Neuronal stem cell (in vitro differentiated cells): ENCODE measurements around the gene C4A.

Experiments used
- DNase-seq: peaks from one replicate; pipeline ENCODE4 v3.0.0-alpha.2; 2013; ENCODE audit warnings: low spot score
- H2AFZ ChIP-seq: one replicate; pipeline ENCODE4 v1.6.1; 2013; ENCODE audit warnings: mild to moderate bottlenecking, low read length, inconsistent platforms
- H2AK5ac ChIP-seq: 2 replicates; pipeline ENCODE4 v1.6.1; 2013; ENCODE audit warnings: low read depth, mild to moderate bottlenecking, inconsistent platforms, low read length, moderate library complexity, mixed read lengths
- H2BK120ac ChIP-seq: 2 replicates; pipeline ENCODE4 v1.6.1; 2013; ENCODE audit warnings: low read depth, mild to moderate bottlenecking, inconsistent platforms, low read length, moderate library complexity, mixed read lengths
- H2BK12ac ChIP-seq: one replicate; pipeline ENCODE4 v1.6.1; 2013; ENCODE audit warnings: low read length, inconsistent platforms
- H2BK15ac ChIP-seq: 2 replicates; pipeline ENCODE4 v1.6.1; 2013; ENCODE audit warnings: mild to moderate bottlenecking, low read length, inconsistent platforms, mixed read lengths
- H2BK5ac ChIP-seq: one replicate; pipeline ENCODE4 v1.6.1; 2013; ENCODE audit warnings: inconsistent platforms, mild to moderate bottlenecking, low read length, moderate library complexity
- H3K14ac ChIP-seq: one replicate; pipeline ENCODE4 v1.6.1; 2013; ENCODE audit warnings: low read length, inconsistent platforms
- H3K18ac ChIP-seq: 2 replicates; pipeline ENCODE4 v1.6.1; 2013; ENCODE audit warnings: low read length, inconsistent platforms
- H3K23ac ChIP-seq: 2 replicates; pipeline ENCODE4 v1.6.1; 2013; ENCODE audit warnings: low read depth, mild to moderate bottlenecking, mixed read lengths, low read length, inconsistent platforms; ENCODE audit not compliant: poor library complexity
- H3K27ac ChIP-seq: replicated peaks from 3 replicates; pipeline ENCODE4 v1.5.1; 2013; ENCODE audit warnings: low read length, inconsistent platforms
- H3K27me3 ChIP-seq, 3 experiments: 2 replicates each; pipeline ENCODE4 v1.6.1; 2013; ENCODE audit warnings: low read length in 3 of 3, mild to moderate bottlenecking in 2 of 3, inconsistent platforms in 1 of 3, low read depth in 1 of 3, mixed read lengths in 1 of 3, moderate library complexity in 1 of 3; ENCODE audit not compliant: control insufficient read depth in 3 of 3, insufficient read depth in 3 of 3
- H3K36me3 ChIP-seq, 2 donors: replicated peaks in 1 of 2; 2 replicates each; pipeline ENCODE4 v1.6.1; 2013; ENCODE audit warnings: low read length in 2 of 2; ENCODE audit not compliant: control insufficient read depth in 2 of 2, insufficient read depth in 2 of 2
- H3K4ac ChIP-seq: 2 replicates; pipeline ENCODE4 v1.6.1; 2013; ENCODE audit warnings: inconsistent platforms, mild to moderate bottlenecking, low read length, moderate library complexity
- H3K4me1 ChIP-seq, 2 donors: 1 replicate in 1 of 2; 2 replicates in 1 of 2; pipeline ENCODE4 v1.6.1; 2013; ENCODE audit warnings: low read length in 2 of 2, low read depth in 1 of 2; ENCODE audit not compliant: control insufficient read depth in 2 of 2, insufficient read depth in 1 of 2
- H3K4me2 ChIP-seq: one replicate; pipeline ENCODE4 v1.6.1; 2013; ENCODE audit warnings: mild to moderate bottlenecking, low read length, inconsistent platforms; ENCODE audit not compliant: insufficient read depth, poor library complexity, severe bottlenecking
- H3K4me3 ChIP-seq, 2 donors: 2 replicates each; pipeline ENCODE4 v1.5.1; 2013; ENCODE audit warnings: low read length in 2 of 2, mild to moderate bottlenecking in 2 of 2, inconsistent platforms in 1 of 2, moderate library complexity in 1 of 2
- H3K79me1 ChIP-seq: one replicate; pipeline ENCODE4 v1.6.1; 2013; ENCODE audit warnings: low read depth, mild to moderate bottlenecking, inconsistent platforms, low read length, moderate library complexity
- H3K9ac ChIP-seq: one replicate; pipeline ENCODE4 v1.6.1; 2013; ENCODE audit warnings: mild to moderate bottlenecking, low read depth, low read length, inconsistent platforms; ENCODE audit not compliant: poor library complexity
- H3K9me3 ChIP-seq, 2 donors: replicated peaks in 1 of 2; 2 replicates each; pipeline versions ENCODE3 to v1.6.1; 2013; ENCODE audit warnings: low read length in 2 of 2, mild to moderate bottlenecking in 2 of 2, inconsistent platforms in 1 of 2, low read depth in 1 of 2, mixed read lengths in 1 of 2, moderate library complexity in 1 of 2; ENCODE audit not compliant: control insufficient read depth in 2 of 2, insufficient read depth in 1 of 2
- H4K8ac ChIP-seq: one replicate; pipeline ENCODE4 v1.6.1; 2013; ENCODE audit warnings: low read depth, mild to moderate bottlenecking, inconsistent platforms, low read length, moderate library complexity
- H4K91ac ChIP-seq: one replicate; pipeline ENCODE4 v1.6.1; 2013; ENCODE audit warnings: low read length, low read depth, mild to moderate bottlenecking, inconsistent platforms; ENCODE audit not compliant: poor library complexity
- WGBS, 2 donors: extraction: QIAGEN DNeasy Blood & Tissue Kit; methylation state at CpG; one replicate each; pipeline ENCODE4 v1.1.7; 2013; ENCODE audit warnings: missing lambda C conversion rate in 2 of 2, mixed read lengths in 1 of 2; ENCODE audit not compliant: insufficient read length in 2 of 2, insufficient replicate concordance in 1 of 2; ENCODE audit errors: extremely low coverage in 2 of 2; 5-methylcytosine and 5-hydroxymethylcytosine counted together

C4A gene

GRCh38 chr6:31952890-31953289 is 29.0 kb upstream of the C4A start:
- no peak for DNase-seq
- no peak overlapping the region for H2BK12ac ChIP-seq
- no peak overlapping the region for H2AK5ac ChIP-seq
- no peak overlapping the region for H3K23ac ChIP-seq
- H4K91ac ChIP-seq, result no peak overlapping the region
- H3K4me3 ChIP-seq, result no peak overlapping the region
- no peak overlapping the region for H2BK5ac ChIP-seq
- no CpG with 5 or more reads among the region's 5 CpGs for WGBS, 2 donors
- no peak overlapping the region for H3K4me2 ChIP-seq
- no peak overlapping the region for H2BK15ac ChIP-seq
- H3K4ac ChIP-seq, result no peak overlapping the region
- H3K36me3 ChIP-seq, result peaks cover 43 to 72% of the 10 kb centered on the region in 2 donors
- no peak overlapping the region for H3K18ac ChIP-seq
- no peak overlapping the region for H3K14ac ChIP-seq
- no peak overlapping the region for H4K8ac ChIP-seq
- no peaks in the 10 kb centered on the region for H3K79me1 ChIP-seq
- no peak overlapping the region for H2BK120ac ChIP-seq
- no peak overlapping the region for H3K9ac ChIP-seq
- H3K27ac ChIP-seq, result peak overlapping the region; percentile 9
- no peaks in the 10 kb centered on the region for H3K27me3 ChIP-seq
- peaks cover 2% of the 10 kb centered on the region in 2 donors for H3K4me1 ChIP-seq
- H2AFZ ChIP-seq, result no peak overlapping the region
- no peaks in the 10 kb centered on the region for H3K9me3 ChIP-seq

GRCh38 chr6:31954511-31954910 is 27.3 kb upstream of the C4A start:
- Histone ChIP-seq H3K18ac (no peak overlapping the region), H2AFZ (no peak overlapping the region), H3K4me2 (no peak overlapping the region), H3K36me3 (peaks cover 43 to 72% of the 10 kb centered on the region in 2 donors), H3K9ac (no peak overlapping the region), H3K23ac (no peak overlapping the region), H2BK120ac (no peak overlapping the region), H3K27me3 (no peaks in the 10 kb centered on the region), H3K9me3 (no peaks in the 10 kb centered on the region), H2BK15ac (no peak overlapping the region), H4K91ac (no peak overlapping the region), H2BK5ac (no peak overlapping the region), H3K4me1 (peaks cover 9 to 10% of the 10 kb centered on the region in 2 donors), H3K27ac (no peak overlapping the region), H2BK12ac (no peak overlapping the region), H2AK5ac (no peak overlapping the region), H3K4me3 (no peak overlapping the region), H4K8ac (no peak overlapping the region), H3K79me1 (peaks cover 8% of the 10 kb centered on the region), H3K14ac (no peak overlapping the region), H3K4ac (no peak overlapping the region)
- no CpG with 5 or more reads among the region's 28 CpGs for WGBS, 2 donors
- DNase-seq, result no peak

GRCh38 chr6:31956796-31957195 is 25.1 kb upstream of the C4A start:
- Histone ChIP-seq H3K4me3 (peak overlapping the region in 1 of 2 donors; percentile 23), H3K23ac (no peak overlapping the region), H3K27me3 (no peaks in the 10 kb centered on the region), H2BK5ac (no peak overlapping the region), H2BK15ac (no peak overlapping the region), H2BK120ac (no peak overlapping the region), H2BK12ac (no peak overlapping the region), H3K4ac (no peak overlapping the region), H2AK5ac (no peak overlapping the region), H3K9ac (no peak overlapping the region), H3K36me3 (peaks cover 43 to 72% of the 10 kb centered on the region in 2 donors), H3K18ac (no peak overlapping the region), H3K9me3 (no peaks in the 10 kb centered on the region), H3K4me2 (no peak overlapping the region), H3K79me1 (peaks cover 9% of the 10 kb centered on the region), H3K14ac (no peak overlapping the region), H3K4me1 (peaks cover 9 to 12% of the 10 kb centered on the region in 2 donors), H4K8ac (no peak overlapping the region), H3K27ac (no peak overlapping the region), H4K91ac (no peak overlapping the region), H2AFZ (no peak overlapping the region)
- DNase-seq, result no peak
- no CpG with 5 or more reads among the region's 3 CpGs for WGBS, 2 donors

GRCh38 chr6:31958412-31958740 is 23.5 kb upstream of the C4A start:
- Histone ChIP-seq H3K27me3 (no peaks in the 10 kb centered on the region), H2BK5ac (no peak overlapping the region), H4K8ac (no peak overlapping the region), H3K36me3 (peaks cover 44 to 72% of the 10 kb centered on the region in 2 donors), H3K27ac (no peak overlapping the region), H3K18ac (peak overlapping the region; percentile 76), H2AFZ (peak overlapping the region; percentile 86), H3K23ac (peak overlapping the region; percentile 94), H2BK15ac (no peak overlapping the region), H2AK5ac (no peak overlapping the region), H4K91ac (no peak overlapping the region), H3K4me1 (peaks cover 9 to 12% of the 10 kb centered on the region in 2 donors), H3K4me2 (peak overlapping the region; percentile 74), H3K4me3 (peak overlapping the region; percentile 79 to 83), H2BK120ac (no peak overlapping the region), H3K9ac (peak overlapping the region; percentile 89), H3K79me1 (peaks cover 9% of the 10 kb centered on the region), H2BK12ac (no peak overlapping the region), H3K14ac (peak overlapping the region; percentile 22), H3K9me3 (no peaks in the 10 kb centered on the region), H3K4ac (no peak overlapping the region)
- no CpG with 5 or more reads among the region's 11 CpGs for whole genome bisulfite sequencing, 2 donors
- DNase-seq, result no peak
